GM20000 (cell line): ENCODE data around the gene KIAA1671.

ENCODE experiments used
- DNase-seq: peaks from one replicate; pipeline ENCODE4 v3.0.0; 2012; ENCODE audit warnings: low spot score
- TF ChIP-seq, protein P1 (sequence below): IDR thresholded peaks from 2 replicates; pipeline ENCODE4 v1.5.1; 2012; ENCODE audit warnings: mild to moderate bottlenecking, control low read depth; ENCODE audit errors: extremely low read depth, missing control alignments

KIAA1671 gene

DNA sequence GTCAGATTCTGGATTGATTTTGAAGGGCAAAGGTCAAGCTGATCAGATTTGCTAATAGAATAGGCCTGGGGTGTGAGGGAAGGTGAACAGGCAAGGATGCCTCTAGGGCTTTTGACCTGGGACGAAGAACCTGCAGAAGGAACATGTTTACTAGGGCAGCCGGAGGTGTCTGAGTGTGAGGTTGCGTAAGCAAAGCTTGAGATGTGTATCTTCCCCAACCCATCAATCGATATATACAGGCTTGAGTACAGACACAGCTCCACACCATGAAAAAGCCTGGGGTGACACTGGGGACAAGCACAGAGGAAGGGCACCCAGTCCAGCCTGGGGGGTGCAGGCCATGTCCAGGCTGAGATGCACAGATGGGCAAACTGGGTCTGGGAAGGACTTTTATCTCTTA, 7.1 kb upstream of the KIAA1671 start:
- TF ChIP-seq, protein P1, sequence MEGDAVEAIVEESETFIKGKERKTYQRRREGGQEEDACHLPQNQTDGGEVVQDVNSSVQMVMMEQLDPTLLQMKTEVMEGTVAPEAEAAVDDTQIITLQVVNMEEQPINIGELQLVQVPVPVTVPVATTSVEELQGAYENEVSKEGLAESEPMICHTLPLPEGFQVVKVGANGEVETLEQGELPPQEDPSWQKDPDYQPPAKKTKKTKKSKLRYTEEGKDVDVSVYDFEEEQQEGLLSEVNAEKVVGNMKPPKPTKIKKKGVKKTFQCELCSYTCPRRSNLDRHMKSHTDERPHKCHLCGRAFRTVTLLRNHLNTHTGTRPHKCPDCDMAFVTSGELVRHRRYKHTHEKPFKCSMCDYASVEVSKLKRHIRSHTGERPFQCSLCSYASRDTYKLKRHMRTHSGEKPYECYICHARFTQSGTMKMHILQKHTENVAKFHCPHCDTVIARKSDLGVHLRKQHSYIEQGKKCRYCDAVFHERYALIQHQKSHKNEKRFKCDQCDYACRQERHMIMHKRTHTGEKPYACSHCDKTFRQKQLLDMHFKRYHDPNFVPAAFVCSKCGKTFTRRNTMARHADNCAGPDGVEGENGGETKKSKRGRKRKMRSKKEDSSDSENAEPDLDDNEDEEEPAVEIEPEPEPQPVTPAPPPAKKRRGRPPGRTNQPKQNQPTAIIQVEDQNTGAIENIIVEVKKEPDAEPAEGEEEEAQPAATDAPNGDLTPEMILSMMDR = no peak
- no peak for DNase-seq

DNA sequence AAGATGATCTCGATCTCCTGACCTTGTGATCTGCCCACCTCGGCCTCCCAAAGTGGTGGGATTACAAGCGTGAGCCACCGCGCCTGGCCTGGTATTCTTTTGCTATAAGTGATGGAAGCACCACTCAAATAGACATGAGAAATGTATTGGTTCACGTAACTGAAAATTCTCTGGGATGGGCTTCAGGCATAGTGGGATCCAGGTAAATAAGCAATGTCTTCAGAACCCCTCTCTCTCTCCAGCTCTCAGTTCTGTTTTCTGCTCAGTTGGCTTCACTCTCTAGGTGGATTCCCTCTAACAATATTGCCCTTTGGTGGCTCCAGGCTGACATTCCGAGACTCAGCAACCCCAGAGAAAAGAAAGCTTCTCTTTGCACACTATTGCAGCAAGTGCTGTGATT, 5.1 kb upstream of the KIAA1671 start:
- TF ChIP-seq, protein P1 = no peak
- no peak for DNase-seq

DNA sequence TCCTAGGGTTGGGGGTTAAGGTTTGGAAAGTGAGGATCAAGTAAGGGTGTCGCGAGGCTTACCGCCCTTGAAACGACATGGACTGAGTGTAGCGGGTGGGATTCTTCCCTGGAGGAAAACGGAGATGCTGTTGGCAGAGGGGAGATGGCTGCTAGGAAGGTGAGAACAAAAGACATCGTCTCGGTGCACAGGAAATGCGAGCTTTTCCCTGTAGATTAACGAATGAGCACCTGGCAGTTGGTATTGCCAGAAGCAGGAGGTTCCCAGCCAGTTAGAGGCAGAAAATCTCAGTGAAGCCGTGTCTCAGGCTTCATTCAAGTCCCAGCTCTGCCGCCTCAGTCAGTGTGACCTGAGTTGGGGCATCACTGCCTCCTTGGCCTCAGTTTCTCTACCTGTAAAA, 4.6 kb upstream of the KIAA1671 start:
- TF ChIP-seq, protein P1 = no peak
- DNase-seq = no peak

DNA sequence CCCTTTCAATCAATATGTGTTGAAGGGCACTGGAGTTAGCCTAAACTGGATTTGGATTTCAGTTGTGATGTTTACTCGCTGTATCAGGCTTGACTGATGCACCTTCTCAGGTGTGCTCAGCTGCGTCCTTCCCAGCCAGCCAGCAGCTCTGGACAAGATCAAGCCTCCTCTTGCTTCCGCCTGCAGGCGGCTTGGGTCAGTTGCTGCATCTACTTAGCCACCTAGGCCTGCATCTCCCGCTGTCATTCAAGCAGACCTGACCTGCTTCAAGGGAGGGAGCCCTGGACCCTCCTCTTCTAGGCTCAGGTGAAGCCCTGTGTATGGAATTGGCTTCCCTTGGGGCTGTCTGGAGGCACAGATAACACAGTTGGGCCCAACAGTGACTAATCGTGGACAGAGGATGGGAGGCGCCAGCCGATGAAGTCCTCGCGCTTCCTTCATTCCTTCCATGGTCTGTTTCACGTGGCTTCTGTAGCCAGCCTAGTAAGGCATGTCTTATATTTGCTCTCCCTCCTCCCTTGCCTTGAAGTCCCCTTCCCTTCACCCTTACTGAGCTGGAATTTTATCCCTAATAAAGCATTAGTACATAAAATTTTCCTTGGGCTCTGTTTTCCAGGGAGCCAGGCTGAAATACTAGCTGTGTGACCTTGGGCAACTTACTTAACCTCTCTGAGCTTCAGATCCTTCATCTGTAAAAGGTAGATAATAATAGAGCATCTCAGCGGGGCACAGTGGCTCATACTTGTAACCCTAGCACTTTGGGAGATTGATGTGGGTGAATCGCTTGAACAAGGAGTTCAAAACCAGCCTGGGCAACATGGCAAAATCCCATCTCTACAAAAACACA, 3.9 kb upstream of the KIAA1671 start:
- TF ChIP-seq, protein P1 = no peak
- no peak for DNase-seq

DNA sequence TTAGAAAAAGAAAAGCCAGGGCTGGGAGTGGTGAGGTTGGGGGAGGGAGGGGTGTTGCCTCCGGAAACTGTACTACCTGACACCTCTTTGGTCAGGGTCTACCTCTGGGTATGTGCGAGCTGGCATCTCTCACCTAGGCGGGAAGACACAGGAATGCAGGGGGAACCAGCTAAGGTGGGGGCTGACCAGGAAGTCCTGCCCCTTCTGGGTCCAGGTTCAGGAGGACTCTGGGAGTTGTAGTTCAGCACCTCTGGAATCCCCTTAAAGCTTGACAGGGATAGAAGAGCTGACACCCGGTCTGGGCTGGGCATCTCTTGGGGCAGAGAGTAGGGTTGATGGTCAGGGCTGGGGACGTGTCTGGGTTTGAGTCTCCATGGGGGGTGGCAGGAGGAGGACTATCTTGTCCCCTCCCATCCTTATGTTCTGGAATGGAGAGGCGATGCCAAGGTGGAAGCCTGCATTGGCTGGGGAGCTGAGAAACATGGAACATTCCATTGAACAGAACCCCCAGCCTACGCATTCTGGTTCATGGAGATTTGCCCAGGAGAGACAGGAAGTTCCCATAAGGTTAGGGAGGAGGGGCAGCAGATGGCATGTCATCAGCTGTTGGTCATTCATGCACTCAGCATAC, 2.1 kb upstream of the KIAA1671 start:
- DNase-seq = no peak
- TF ChIP-seq, protein P1 = no peak

DNA sequence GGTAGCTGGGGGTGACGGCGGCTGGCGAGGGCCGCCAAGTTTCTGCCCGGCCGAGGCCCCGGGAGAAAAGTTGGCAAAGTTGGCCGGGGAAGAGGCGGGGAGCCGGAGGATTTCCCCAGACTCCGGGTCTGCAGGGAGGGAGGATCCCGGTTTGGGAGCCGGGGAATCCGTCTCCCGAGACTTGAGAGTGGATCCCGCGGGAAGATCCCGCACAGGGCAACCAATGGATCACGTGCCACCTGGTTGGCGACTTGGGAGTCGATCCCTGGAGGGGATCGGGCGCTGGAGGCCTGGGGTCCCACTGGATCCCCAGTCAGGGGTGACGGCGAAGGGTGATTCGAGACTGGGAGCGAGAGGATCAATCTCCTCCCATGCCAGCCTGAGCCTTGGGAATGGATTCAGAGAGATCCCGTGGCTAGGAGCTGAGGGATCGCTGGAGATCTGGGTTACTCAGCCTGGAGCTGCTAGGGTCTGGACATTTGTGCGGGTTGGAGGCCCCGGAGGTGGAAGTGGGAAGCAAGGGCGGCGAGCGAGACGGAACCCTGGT, 394 bp downstream of the KIAA1671 start:
- TF ChIP-seq, protein P1 = no peak
- DNase-seq = peak; percentile 30
